Small intestine (tissue), 7 donors: ENCODE results near the gene CTNNA3. TPM values are rescaled to one million over a fixed set of nuclear protein-coding genes. Genes with fewer than 3 reads are reported as not detected.

Experiments used
- DNase-seq, 2 donors: peaks; one replicate each; pipeline versions ENCODE4 v3.0.0 to v3.0.0-alpha.2; 2013
- FAIRE-seq: peaks from 2 replicates; lab custom pipeline; 2012; peaks lifted over from hg19 to GRCh38; lab: Jason Lieb, UNC
- H3K27ac ChIP-seq, 3 donors: one replicate each; pipeline ENCODE4 v1.5.1; 2013; ENCODE audit warnings: low read length in 2 of 3, mild to moderate bottlenecking in 2 of 3, control low read depth in 1 of 3, inconsistent platforms in 1 of 3, low read depth in 1 of 3, moderate library complexity in 1 of 3
- H3K27me3 ChIP-seq, 3 donors: one replicate each; pipeline ENCODE4 v1.6.1; 2013; ENCODE audit warnings: low read length in 3 of 3, inconsistent platforms in 1 of 3; ENCODE audit not compliant: control insufficient read depth in 3 of 3, insufficient read depth in 3 of 3
- H3K36me3 ChIP-seq, 3 donors: one replicate each; pipeline ENCODE4 v1.6.1; 2013; ENCODE audit warnings: low read length in 3 of 3, inconsistent platforms in 1 of 3, low read depth in 1 of 3, mild to moderate bottlenecking in 1 of 3, moderate library complexity in 1 of 3; ENCODE audit not compliant: control insufficient read depth in 3 of 3, insufficient read depth in 2 of 3
- H3K4me1 ChIP-seq, 3 donors: one replicate each; pipeline ENCODE4 v1.6.1; 2013; ENCODE audit warnings: low read length in 2 of 3, inconsistent platforms in 1 of 3, low read depth in 1 of 3, mild to moderate bottlenecking in 1 of 3, moderate library complexity in 1 of 3; ENCODE audit not compliant: control insufficient read depth in 3 of 3, insufficient read depth in 2 of 3
- H3K4me3 ChIP-seq, 3 donors: one replicate each; pipeline ENCODE4 v1.5.1; 2013; ENCODE audit warnings: low read length in 3 of 3, control low read depth in 1 of 3, inconsistent platforms in 1 of 3, low read depth in 1 of 3, mild to moderate bottlenecking in 1 of 3, moderate library complexity in 1 of 3
- H3K9me3 ChIP-seq, 2 donors: one replicate each; pipeline ENCODE4 v1.6.1; 2013; ENCODE audit warnings: low read depth in 1 of 2, low read length in 1 of 2; ENCODE audit not compliant: control insufficient read depth in 2 of 2, insufficient read depth in 1 of 2
- WGBS, 3 donors: extraction: QIAGEN DNeasy Blood & Tissue Kit; methylation state at CpG; one replicate each; pipeline ENCODE4 v1.1.7; 2013; 5-methylcytosine and 5-hydroxymethylcytosine counted together
- polyA plus RNA-seq, 4 donors: library from polyadenylated mRNA; stranded (reverse) in 3 of 4; unstranded in 1 of 4; fragments of 200-250 nt in 3 of 4; fragments of 120-200 nt in 1 of 4; gene quantifications; one replicate each; pipeline versions ENCODE4 v1.2.1 to v1.2.3, GENCODE V29; 2013
- donor health status: healthy with polysubstance abuse.
- donor health status: control.
- donor health status: control.
- donor health status: Bipolar disorder and iron deficiency.
- donor health status: healthy.

CTNNA3 gene
- polyA plus RNA-seq, 4 donors, result 0.24 to 0.38 TPM; not detected in 2

DNA sequence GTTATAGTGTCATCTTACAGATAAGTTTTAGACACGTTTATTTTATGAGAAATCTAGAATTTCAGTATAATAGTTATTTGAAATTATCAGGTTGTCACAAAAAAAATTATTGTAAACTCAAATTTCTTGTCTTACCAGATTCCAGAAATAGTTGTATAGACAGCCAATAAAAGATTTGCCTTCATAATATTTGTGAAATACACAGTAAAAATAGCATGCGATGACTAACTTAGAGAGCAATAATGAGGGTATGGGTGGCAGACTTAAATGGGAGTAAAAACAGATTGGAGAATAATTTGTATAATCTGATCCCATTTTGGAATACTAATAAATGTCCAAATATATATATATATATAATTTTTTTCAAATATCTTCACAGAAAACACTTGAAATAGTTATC, 1457.7 kb downstream of the CTNNA3 start:
- H3K9me3 ChIP-seq, result no peaks in the 10 kb centered on the region
- no peaks in the 10 kb centered on the region for H3K27me3 ChIP-seq
- whole genome bisulfite sequencing, 3 donors, result 70 to 78% (median 73%) methylated on average over 2 of the region's 2 CpGs
- no peaks in the 10 kb centered on the region for H3K36me3 ChIP-seq
- H3K4me3 ChIP-seq, result no peak overlapping the region
- H3K4me1 ChIP-seq, result no peaks in the 10 kb centered on the region
- no peak for DNase-seq
- FAIRE-seq, result no peak
- no peak overlapping the region for H3K27ac ChIP-seq

DNA sequence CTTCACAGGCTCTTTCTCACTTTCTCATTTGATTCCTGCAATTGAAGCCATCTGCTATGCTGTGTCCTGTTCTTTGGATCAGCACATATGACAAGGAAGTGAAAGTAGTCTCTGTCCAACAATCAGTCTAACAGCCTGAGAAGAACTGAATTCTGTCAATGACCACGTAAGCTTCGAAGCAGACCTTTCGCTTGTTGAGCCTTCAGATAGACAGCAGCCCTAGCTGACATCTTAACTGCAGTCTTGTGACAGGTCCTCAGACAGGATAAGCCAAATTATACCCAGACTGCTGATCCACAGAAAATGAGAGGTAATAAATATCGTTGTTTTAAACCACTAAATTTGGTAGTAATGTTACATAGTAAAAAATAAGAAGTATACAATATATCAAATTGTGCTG, 1461.1 kb downstream of the CTNNA3 start:
- peaks cover 0 to 2% (median 0%) of the 10 kb centered on the region in 3 donors for H3K27me3 ChIP-seq
- 82 to 90% (median 89%) methylated on average over 4 of the region's 4 CpGs for WGBS, 3 donors
- no peak overlapping the region for H3K27ac ChIP-seq
- H3K9me3 ChIP-seq, result peaks cover 1 to 8% of the 10 kb centered on the region in 2 donors
- no peaks in the 10 kb centered on the region for H3K36me3 ChIP-seq
- no peaks in the 10 kb centered on the region for H3K4me1 ChIP-seq
- DNase-seq (no peak), FAIRE-seq (no peak)
- no peak overlapping the region for H3K4me3 ChIP-seq

DNA sequence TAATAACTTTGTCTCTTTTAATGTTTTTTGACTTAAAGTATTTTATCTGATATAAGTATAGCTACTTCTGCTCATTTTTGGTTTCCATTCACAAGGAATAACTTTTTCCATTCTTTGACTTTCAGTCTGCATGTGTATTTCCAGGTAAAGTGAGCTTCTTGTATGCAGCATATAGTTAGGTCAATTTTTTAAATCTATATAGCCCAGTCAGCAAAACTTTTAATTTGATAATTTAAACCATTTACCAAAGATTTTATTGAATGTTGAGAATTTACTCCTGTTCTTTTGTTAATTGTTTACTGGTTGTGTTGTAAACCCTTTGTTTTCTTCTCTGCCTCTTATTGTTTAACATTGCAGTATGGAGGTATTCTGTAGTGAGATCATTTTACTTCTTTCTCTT, 1467.1 kb downstream of the CTNNA3 start:
- FAIRE-seq, result no peak
- Histone ChIP-seq H3K4me3 (no peak overlapping the region), H3K27ac (no peak overlapping the region), H3K4me1 (no peaks in the 10 kb centered on the region), H3K9me3 (peaks cover 1 to 8% of the 10 kb centered on the region in 2 donors), H3K36me3 (no peaks in the 10 kb centered on the region), H3K27me3 (peaks cover 0 to 2% (median 0%) of the 10 kb centered on the region in 3 donors)
- DNase-seq, result no peak

DNA sequence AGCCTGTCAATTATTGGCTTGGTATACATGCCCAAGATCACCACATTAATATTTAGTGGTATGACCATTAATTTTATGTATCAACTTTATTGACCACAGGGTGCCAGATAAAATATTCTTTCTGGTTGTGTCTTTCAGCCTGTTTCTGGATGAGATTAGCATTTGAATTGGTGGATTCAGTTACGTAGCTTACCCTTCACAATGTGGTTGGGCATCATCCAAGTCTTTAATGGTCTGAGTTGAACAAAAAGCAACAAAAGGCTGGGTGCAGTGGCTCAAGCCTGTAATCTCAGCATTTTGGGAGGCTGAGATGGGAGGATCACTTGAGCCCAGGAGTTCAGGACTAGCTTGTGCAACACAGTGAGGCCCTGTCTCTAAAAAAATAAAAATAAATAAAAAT, 1472.3 kb downstream of the CTNNA3 start:
- FAIRE-seq, result no peak
- WGBS, 3 donors, result 53 to 72% (median 68%) methylated on average over 1 of the region's 1 CpG

DNA sequence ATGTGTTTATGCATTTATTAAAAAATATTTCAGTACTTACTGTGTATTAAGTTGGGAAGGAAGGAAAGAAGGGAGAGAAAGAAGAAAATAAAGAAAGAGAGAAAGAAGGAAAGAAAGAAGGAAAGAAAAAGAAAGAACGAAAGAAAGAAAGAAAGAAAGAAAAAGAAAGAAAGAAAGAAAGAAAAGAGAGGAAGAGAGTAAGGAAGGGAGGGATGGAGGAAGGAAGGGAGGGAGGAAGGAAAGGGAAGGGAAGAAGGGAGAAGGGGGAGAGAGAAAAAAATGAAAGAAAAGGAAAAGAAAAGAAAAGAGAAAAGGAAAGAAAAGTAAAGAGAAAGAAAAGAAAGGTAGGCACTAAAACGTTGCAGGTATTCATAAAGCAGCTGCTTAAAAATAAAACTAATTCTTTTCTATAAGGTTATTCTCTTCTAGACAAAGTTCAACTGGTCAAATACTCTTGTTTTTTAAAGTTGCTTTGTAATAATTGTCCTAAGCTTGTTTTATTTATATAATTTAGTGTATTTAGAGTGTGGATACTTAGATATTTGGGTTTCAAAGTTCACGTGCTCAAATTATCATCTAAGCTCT, 1473.4 kb downstream of the CTNNA3 start:
- Histone ChIP-seq H3K4me3 (no peak overlapping the region), H3K27me3 (no peaks in the 10 kb centered on the region), H3K9me3 (no peaks in the 10 kb centered on the region), H3K36me3 (no peaks in the 10 kb centered on the region), H3K4me1 (no peaks in the 10 kb centered on the region), H3K27ac (no peak overlapping the region)
- no peak for FAIRE-seq
- 53 to 72% (median 68%) methylated on average over 3 of the region's 3 CpGs for WGBS, 3 donors
- no peak for DNase-seq

More for the DNA sequence above, 1472.3 kb downstream of the CTNNA3 start:
- no peaks in the 10 kb centered on the region for H3K4me1 ChIP-seq
- no peak overlapping the region for H3K4me3 ChIP-seq
- no peaks in the 10 kb centered on the region for H3K36me3 ChIP-seq
- H3K9me3 ChIP-seq, result no peaks in the 10 kb centered on the region
- no peaks in the 10 kb centered on the region for H3K27me3 ChIP-seq
- no peak for DNase-seq
- H3K27ac ChIP-seq, result no peak overlapping the region

DNA sequence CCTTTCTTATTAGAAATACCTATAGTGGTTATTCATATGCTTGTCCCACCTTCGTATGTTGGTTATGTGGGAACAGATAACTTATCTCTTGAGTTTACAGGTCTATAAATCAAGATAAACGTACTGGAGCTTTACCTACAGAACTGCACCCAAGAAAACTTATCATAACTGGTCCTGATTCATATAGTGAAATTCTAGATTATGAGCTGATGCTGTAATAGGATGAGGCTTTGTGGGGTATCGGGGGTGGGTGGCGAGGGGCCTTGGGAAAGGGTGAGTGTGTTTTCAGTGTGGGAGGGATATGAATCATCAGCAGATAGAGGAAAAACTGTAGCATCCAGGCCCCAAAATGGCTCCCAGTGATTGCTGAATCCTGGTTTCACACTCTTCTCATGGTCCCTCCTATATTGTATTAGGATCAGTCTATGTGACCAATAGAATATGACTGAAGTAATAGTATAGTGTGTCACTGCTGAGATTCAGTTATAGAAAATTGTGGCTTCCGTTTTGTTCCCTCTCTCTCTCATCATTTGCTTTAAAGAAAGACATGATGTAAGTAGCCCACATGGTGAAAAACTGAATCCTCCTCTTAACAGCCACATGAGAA, 1476.9 kb downstream of the CTNNA3 start:
- no peaks in the 10 kb centered on the region for H3K9me3 ChIP-seq
- no peaks in the 10 kb centered on the region for H3K4me1 ChIP-seq
- 44 to 67% (median 51%) methylated on average over 5 of the region's 5 CpGs for WGBS, 3 donors
- no peaks in the 10 kb centered on the region for H3K27me3 ChIP-seq
- H3K36me3 ChIP-seq, result no peaks in the 10 kb centered on the region
- FAIRE-seq (no peak), DNase-seq (no peak)
- H3K27ac ChIP-seq, result no peak overlapping the region
- no peak overlapping the region for H3K4me3 ChIP-seq

DNA sequence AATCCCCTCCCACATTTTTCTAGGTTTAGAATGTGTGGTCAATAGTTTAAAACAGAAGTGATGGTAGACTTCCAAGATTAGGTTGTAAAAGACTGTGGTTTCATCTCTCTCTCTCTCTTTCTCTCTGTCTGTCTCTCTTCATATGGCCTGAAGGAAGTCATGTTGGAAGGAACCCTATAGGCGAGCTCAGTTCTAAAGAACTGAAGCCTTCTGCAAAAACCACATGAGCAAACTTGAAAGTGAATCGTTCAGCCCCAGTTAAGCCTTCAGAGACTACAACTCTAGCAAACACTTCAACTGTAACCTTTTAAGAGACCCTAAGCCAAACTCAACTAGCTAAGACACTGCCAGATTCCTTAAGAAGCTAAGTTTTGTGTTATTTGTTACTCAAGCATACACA, 1477.7 kb downstream of the CTNNA3 start:
- Histone ChIP-seq H3K4me1 (no peaks in the 10 kb centered on the region), H3K36me3 (no peaks in the 10 kb centered on the region), H3K4me3 (no peak overlapping the region), H3K9me3 (no peaks in the 10 kb centered on the region), H3K27ac (no peak overlapping the region), H3K27me3 (no peaks in the 10 kb centered on the region)
- no peak for DNase-seq
- FAIRE-seq, result no peak
- WGBS, 3 donors, result 68 to 82% (median 76%) methylated on average over 2 of the region's 2 CpGs

DNA sequence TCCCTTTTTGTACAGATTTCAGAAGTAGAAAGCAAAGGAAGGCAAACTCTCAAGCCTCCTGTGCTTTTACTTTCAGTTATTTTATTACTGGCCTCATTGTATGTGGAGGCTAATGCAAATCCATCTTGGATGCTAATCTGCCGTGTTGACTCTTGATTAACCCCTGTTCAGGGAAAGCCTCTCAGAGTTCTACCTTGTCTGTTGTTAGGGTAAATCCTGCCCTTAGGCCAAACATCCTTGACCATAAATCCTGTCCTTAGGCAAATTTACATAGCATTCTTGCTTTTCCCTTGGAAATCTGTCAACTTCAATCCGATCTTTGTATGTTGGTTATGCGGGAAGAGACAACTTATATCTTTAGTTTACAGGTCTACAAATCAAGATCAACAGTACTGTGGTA, 1480.1 kb downstream of the CTNNA3 start:
- Histone ChIP-seq H3K27me3 (no peaks in the 10 kb centered on the region), H3K4me3 (no peak overlapping the region), H3K4me1 (no peaks in the 10 kb centered on the region), H3K9me3 (no peaks in the 10 kb centered on the region), H3K36me3 (no peaks in the 10 kb centered on the region), H3K27ac (no peak overlapping the region)
- 48 to 71% (median 62%) methylated on average over 3 of the region's 3 CpGs for WGBS, 3 donors
- DNase-seq (no peak), FAIRE-seq (no peak)
